HG02759 (cell line): Measurements from ENCODE around the gene ANK3.

Source experiments
- ATAC-seq: cut with Tn5 transposase; IDR thresholded peaks from one replicate; pipeline ENCODE4 v1.9.1; 2021; ENCODE audit warnings: mild to moderate bottlenecking, moderate library complexity; ENCODE audit not compliant: unreplicated experiment

Gene ANK3

DNA sequence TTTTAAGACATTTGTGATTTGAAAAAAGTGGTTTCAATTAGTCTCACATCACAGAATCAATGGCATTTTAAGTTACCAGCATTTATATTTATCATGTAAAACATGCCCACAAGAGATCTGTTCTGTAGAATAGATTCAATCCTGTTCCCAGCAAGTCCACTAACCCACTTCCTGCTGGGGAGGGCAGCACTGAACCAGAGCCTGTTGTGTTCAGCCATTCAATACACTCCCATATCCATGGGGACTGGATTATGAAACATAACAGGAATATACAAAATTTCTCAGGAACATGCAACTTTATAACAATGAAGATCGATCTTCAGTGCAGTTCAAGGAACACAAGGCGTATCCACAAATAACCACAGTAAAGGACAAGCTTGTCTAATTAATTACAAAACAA, 24.4 kb upstream of the ANK3 start:
- no peak for ATAC-seq

DNA sequence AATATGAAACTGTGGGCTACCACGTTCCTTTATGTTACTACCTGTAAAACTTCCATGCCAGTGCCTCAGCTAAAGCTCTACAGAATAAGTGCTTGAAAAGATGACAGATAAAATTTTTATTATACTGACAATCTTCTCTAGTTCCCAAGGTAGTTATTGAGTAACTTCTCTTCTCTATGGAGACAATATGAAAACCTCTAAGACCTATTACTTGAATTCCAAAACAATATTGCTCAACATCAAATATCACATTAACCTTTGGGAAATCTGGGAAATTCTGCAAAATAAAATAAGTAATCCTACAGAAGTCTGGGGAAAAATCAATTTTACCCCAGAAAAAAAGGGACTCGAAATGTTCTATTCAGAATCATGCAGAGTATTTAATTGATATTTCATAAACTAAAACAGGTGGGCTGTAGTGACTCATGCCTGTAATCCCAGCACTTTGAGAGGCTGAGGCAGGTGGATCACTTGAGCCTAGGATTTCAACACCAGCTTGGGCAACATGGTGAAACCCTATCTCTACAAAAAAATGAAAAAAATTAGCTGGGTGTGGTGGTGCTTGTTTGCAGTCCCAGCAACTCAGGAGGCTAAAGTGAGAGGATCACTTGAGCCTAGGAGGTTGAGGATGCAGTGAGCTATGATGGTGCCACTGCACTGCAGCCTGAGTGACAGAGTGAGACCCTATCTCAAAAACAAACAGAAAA, 23.8 kb upstream of the ANK3 start:
- no peak for ATAC-seq

GRCh38 chr10:60410970-60411369, 21.3 kb upstream of the ANK3 start:
- ATAC-seq, result no peak

- ATAC-seq, result no peak
These were observed 19.5 kb upstream of the ANK3 start for GRCh38 chr10:60409202-60409601.

DNA sequence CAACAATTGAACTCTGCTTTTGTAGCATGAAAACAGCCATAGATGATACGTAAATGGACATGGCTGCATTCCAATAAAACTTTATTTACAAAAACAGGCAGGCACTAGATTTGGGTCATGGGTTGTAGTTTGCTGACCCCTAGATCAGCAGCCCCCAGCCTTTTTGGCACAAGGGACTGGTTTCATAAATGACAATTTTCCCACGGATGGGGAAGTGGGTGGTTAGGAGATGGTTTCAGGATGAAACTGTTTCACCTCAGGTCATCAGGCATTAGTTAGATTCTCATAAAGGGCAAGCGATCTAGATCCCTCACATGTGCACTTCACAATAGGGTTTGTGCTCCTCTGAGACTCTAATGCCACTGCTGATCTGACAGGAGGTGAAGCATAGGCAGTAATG, 16.5 kb upstream of the ANK3 start:
- ATAC-seq, result no peak

- ATAC-seq, result no peak
These were observed 15.5 kb upstream of the ANK3 start for GRCh38 chr10:60405172-60405571.

- ATAC-seq, result no peak
These were observed 13.6 kb upstream of the ANK3 start for GRCh38 chr10:60403168-60403873.

DNA sequence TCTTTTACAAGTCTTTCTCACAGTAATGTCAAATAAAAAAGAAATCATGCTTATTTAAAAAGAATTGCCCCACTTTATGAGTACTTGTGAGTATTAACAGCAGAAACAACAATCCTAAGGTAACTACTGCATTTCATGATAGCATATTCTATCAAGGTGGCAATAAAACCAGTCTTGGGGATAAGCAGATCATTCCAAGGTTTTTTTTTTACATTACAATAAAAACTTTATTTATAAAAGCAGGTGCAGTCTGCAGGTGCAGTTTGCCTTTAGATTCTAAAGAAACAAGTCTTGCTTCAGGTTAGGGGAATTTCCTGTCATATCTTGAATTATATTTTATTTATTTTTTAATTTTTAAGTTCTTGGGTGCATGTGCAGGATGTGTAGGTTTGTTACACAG, 10.7 kb upstream of the ANK3 start:
- no peak for ATAC-seq

DNA sequence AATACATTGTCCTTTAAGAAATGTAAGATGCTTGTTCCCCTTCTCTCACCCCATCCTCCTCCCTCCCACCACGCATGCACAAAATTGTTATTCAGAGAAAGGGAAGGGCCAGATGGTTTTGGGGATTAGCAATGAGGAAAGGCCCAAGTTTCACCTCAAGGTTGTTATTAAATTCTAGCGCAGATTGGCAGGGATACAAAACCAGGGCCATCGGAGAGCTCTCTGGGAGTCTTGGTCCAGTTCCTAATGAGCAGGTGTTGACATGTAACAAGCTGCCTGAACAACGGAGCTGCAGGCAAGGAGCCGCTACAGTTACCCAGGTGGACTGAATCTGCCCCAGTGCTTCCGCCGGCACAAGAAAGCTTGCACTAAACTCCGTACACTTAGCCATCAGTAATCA, 9.7 kb upstream of the ANK3 start:
- no peak for ATAC-seq

DNA sequence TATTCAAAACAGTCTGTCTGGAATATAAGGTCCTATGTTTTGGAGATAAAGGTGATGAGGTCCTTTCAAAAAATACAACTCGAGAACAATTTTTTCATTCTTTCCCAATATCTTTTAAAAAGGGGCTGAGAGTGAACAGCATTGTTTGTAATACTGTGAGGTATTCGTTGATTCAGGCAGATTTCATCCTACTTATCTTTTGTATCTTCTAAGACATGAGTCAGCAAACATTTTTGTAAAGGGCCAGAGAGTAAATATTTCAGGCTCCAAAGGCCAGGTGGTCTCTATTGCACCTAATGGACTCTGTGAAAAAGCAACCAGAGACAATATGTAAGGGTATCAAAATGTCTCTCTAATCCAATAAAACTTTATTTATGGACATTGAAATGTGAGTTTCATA, 8.1 kb upstream of the ANK3 start:
- ATAC-seq, result no peak

DNA sequence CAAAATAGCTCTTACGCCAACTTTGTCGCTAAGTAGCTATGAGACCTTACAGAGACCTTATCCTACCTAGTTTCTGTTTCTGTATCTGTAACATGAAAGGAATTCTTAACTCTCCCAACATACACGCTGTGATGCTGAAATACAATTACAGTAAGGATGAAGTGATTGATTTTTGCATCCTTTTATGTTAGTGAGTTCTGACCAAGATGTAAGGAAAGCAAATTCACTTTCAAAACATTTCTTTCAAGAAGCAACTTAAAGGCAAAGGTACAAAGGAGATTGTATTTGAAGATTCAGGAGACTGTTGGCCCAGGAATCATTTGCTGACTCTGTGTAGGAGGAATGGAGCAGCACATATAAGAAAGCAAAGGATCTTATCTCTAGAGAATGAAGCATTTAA, 7.1 kb upstream of the ANK3 start:
- no peak for ATAC-seq

- no peak for ATAC-seq
These were observed 6.0 kb upstream of the ANK3 start for GRCh38 chr10:60395711-60396110.

- ATAC-seq, result no peak
These were observed 4.8 kb upstream of the ANK3 start for GRCh38 chr10:60394446-60394845.

- no peak for ATAC-seq
These were observed 550 bp upstream of the ANK3 start for GRCh38 chr10:60390224-60390626.

- ATAC-seq, result no peak
These were observed 870 bp downstream of the ANK3 start for GRCh38 chr10:60388709-60389301.

DNA sequence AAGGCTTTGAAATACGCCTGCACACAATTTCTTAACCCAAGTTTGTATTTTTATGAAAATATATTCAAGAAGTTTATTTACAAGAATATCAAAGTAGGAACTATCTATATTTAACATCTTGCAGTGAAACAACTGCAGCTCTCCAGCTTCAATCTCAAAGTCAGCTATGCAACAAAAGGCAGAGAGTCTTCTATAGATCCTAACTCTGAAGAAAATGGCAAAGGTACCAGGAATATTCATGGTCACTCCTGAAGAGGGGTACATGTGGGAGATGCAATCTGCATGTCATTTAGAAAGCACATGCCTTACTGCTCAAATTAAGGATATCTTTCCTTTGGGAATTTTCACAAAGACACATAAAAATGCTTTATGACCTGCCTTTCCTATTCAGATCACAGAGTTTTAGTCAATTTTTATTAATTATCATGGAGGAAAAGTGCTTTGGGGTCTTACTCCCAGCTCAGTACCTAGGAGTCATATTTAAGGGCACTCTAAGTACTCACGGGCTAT, 1.5 kb downstream of the ANK3 start:
- no peak for ATAC-seq

- no peak for ATAC-seq
These were observed 2.1 kb downstream of the ANK3 start for GRCh38 chr10:60387531-60387930.

GRCh38 chr10:60385399-60385738, 4.3 kb downstream of the ANK3 start:
- no peak for ATAC-seq

- no peak for ATAC-seq
These were observed 4.8 kb downstream of the ANK3 start for GRCh38 chr10:60384708-60385398.

DNA sequence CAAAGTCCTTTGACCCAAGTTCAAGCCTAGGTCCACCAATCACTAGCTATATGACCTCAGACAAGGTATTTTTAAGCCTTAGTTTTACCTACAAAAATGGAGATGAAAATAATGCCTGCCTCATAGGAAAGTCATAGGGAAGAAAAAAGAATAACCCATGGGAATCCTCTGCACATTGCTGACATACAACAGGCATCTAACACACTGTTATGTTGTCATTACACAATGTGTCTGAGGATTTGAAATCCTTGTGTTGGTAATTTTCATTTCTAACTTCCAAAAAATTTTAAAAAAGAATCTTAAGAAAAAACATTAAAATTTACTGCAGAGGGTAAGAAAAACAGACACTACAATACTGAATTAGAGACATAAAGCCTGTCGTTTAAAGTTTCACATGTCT, 5.7 kb downstream of the ANK3 start:
- ATAC-seq, result no peak

DNA sequence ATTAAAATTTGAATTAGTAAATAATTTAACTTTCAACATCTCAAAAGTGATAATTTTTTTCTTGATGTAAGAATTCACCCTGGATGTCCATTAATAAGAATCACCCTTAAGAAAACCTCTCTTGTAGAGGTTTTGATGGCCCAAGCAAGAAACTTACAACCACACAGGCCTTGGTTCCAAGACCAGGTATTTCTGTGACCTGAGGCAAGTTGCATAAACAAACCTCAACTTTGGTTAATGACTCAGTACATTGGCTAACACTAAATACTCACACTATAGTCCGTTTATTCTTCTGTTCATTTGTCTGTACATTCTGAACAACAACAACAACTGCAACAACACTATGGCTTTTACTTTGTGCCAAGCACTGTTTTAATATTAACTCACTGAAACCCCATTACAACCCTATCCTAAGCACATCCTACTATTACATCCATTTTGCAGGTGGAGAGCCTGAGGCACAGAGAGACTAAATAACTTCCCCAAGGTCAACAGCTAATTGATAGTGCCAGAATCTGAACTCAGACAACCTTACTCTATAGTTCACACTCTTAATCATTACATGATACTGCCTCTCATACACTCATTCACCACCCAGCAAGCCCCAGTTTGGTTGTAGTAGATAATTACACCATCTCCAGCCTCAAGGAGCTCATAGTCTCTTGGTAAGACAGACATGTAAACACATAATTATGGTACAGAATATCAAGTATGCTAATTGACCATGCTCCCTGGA, 6.6 kb downstream of the ANK3 start:
- ATAC-seq, result no peak
